NCI-H526 treated with DMSO at 0.1 percent for 48 hours (cell line): ENCODE data around the gene TNRC6B.
"Not testable (repeated sequence)": the region's sequence is repeated elsewhere in the genome, so short reads cannot be mapped to it uniquely, and the experiment has no call there.

Source experiments
- DNase-seq: peaks from one replicate; lab custom pipeline; 2025; lab: John Stamatoyannopoulos, UW

The TNRC6B gene, protein sequence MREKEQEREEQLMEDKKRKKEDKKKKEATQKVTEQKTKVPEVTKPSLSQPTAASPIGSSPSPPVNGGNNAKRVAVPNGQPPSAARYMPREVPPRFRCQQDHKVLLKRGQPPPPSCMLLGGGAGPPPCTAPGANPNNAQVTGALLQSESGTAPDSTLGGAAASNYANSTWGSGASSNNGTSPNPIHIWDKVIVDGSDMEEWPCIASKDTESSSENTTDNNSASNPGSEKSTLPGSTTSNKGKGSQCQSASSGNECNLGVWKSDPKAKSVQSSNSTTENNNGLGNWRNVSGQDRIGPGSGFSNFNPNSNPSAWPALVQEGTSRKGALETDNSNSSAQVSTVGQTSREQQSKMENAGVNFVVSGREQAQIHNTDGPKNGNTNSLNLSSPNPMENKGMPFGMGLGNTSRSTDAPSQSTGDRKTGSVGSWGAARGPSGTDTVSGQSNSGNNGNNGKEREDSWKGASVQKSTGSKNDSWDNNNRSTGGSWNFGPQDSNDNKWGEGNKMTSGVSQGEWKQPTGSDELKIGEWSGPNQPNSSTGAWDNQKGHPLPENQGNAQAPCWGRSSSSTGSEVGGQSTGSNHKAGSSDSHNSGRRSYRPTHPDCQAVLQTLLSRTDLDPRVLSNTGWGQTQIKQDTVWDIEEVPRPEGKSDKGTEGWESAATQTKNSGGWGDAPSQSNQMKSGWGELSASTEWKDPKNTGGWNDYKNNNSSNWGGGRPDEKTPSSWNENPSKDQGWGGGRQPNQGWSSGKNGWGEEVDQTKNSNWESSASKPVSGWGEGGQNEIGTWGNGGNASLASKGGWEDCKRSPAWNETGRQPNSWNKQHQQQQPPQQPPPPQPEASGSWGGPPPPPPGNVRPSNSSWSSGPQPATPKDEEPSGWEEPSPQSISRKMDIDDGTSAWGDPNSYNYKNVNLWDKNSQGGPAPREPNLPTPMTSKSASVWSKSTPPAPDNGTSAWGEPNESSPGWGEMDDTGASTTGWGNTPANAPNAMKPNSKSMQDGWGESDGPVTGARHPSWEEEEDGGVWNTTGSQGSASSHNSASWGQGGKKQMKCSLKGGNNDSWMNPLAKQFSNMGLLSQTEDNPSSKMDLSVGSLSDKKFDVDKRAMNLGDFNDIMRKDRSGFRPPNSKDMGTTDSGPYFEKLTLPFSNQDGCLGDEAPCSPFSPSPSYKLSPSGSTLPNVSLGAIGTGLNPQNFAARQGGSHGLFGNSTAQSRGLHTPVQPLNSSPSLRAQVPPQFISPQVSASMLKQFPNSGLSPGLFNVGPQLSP (N-terminal part only)

DNA sequence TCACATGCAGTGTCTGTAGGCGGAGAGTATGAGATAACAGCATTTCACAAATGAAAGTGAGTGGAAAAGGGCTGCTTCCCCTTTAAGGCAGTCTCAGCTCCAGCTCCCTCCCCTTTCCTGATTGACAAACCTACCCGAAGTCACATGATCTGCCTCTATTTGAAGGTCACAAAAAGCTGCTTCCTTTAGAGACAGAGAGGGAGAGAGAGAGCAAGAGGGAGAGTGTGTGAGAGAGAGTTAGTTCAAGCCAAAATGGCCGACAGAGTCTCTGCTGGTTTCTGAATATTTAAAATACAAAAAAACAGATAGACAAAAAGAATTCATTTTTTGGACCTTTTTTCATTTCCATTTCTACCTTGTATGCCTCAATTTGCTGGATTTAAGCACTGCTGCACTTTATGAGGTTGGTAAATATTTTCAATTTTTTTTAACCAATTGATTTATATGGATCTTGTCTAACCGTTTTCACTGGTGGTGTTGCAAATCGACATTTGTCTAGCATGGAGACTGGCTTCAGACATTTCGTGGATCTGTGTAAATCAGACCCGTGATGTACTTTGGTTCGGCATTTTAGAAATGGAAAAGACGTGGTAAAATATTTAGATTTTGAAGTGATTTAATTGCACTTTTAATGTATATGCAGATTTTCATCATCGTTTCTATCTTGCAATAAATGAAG lies at the start of gene TNRC6B:
Gene TNRC6B, plus strand, starts transcription at position 188 of the 679 bp plus-strand sequence. Its CDS starts 211 bp downstream, at position 399.
- peak; percentile 91 for DNase-seq

GRCh38 chr22:40128989-40129388 lies 48.7 kb upstream of the TNRC6B start:
- DNase-seq: no peak

- DNase-seq: no peak
Measured at GRCh38 chr22:40137132-40137531, 40.6 kb upstream of the TNRC6B start.

DNA sequence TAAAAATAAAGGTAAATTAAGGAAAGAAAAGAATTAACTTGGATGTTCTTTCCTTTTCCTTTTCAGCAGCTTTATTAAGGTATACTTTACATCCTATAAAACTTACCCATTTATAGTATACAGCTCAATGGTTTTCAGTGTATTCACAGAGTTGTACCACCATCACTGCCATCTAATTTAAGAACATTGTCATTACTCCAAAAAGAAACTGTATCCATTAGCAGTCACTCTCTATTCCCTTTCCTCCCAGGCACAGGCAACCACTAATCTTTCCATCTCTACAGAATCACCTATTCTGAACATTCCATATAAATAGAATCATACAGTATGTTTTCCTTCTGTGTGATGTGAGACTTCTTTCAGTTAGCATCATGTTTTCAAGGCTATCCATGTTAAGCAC lies 38.9 kb upstream of the TNRC6B start:
- DNase-seq: no peak

GRCh38 chr22:40147388-40148176 lies 30.1 kb upstream of the TNRC6B start:
- DNase-seq: no peak

GRCh38 chr22:40153192-40153591 lies 24.5 kb upstream of the TNRC6B start:
- DNase-seq: no peak

DNA sequence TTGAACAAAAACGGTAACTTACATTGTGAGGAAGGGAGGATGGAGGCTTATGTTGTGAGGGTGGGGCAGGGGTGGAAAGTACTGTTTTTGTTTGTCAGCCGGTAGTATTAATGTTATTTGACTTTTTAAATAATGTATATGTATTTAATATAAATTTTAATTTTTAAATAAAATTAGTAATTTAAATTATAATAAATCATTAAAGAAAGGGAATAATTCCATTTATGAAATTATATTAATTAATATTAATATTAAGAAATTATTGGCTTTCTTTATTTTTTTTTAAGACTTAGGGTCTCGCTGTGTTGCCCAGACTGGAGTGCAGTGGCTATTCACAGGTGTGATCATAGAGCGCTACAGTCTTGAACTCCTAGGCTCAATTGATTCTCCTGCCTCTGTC lies 24.0 kb upstream of the TNRC6B start:
- no peak for DNase-seq

GRCh38 chr22:40156001-40156516 lies 21.7 kb upstream of the TNRC6B start:
- peak; percentile 18 for DNase-seq

DNA sequence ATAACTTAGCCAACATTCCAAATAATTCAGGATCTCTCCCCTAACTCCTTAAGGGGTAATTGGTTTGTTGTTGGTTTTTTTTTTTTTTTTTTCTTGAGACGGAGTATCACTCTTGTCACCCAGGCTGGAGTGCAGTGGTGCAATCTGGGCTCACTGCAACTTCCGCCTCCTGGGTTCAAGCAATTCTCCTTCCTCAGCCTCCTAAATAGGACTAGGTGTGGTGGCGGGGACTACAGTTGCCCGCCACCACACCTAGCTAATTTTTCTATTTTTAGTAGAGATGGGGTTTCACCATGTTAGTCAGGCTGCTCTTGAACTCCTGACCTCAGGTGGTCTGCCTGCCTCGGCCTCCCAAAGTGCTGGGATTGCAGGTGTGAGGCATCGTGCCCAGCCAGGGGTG lies 21.0 kb upstream of the TNRC6B start:
- not testable (repeated sequence) for DNase-seq

DNA sequence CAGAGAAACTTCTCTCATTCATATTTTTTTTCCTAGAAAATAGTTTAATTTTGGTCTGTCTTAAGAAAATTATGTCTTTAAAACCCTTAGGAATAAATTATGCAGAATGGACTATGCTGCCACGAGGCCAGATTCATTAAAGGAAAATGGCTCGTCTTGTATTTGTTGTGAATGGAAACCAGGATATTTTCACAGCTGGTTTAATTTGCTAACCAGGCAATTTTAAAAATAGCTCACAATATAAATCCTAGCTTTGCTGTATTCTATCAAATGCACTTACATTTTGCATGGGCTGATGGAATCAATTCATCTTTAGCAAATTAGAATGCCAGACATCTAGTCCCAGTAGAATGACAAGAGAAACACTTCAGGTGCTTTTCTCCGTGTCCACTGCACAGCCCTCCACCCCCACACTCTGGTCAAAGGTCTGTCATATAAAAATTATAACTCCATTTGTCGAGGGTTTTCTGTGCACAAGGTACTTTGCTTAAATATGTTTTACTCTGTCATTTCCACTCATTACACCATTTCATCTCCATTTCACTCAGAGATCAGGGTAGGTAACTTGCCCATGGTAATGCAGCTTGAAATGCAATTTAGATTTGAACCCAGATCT lies 20.3 kb upstream of the TNRC6B start:
- no peak for DNase-seq

DNA sequence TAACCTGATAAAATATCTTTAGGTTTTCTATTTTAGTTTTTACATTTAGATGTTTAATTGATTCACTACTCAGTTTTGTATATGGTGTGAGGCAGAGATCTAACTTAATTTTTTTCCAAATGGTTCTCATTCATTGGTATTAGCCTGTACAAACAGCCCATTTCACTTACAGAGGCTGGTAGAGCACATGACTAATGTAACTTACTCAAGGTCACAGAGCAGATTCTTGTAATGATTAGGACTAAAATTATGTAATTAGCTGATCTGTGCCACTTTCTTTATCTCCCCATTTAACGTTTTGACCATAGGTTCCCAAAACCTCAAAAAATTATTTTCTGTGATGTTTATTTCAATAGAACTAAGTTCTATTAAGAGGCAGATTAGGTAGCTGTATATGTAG lies 16.5 kb upstream of the TNRC6B start:
- no peak for DNase-seq

DNA sequence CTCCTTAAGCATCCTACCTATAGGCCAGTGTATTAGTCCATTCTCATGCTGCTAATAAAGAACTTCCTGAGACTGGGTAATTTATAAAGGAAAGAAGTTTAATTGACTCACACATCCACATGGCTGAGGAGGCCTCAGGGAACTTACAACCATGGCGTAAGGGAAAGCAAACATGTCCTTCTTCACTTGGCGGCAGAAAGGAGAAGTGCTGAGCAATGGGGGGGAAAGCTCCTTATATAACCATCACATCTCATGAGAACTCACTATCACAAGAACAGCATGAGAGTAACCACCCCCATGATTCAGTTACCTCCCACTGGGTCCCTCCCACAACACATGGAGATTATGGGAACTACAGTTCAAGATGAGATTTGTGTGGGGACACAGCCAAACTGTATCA lies 12.2 kb upstream of the TNRC6B start:
- DNase-seq: not testable (repeated sequence)

GRCh38 chr22:40175611-40176244 lies 2.0 kb upstream of the TNRC6B start:
- no peak for DNase-seq

DNA sequence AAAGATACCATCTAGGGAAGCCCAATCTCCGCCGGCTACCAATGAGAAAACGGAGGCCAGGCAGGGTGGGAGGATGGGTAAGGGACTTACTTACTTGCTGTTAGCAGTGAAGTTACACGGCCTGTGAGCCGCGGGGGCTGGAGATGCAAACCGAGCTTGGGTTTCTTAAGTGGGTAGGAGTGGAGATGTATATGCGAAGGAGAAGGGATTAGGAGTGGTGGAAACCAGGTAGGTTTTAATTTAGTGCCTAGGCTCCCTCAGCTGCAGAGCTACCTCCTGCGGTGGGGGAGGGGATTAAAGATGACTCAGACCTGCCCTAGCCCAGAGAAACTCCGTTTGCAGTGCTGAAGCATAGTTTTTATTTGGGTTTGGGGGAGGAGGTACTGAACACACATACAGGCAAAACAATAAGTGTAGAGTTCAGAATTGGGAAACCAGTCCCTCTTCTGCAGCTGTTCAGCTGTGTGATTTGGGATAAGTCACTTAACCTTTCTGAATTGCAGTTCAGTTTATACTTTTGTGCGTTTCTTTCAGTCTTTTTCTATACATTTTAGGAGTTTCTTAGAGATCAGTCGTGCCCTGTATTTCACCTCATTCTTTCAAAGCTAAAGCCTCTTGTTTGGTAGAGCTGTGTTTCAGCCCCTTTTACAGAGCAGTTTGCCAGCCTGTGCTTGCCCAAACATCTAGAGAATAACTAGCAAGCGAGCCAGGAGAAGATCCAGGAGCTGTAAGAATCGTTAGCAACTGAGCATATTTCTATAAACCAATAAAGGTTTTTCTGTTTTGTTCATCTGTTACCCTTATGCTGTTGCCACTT lies 596 bp upstream of the TNRC6B start:
- DNase-seq: no peak

DNA sequence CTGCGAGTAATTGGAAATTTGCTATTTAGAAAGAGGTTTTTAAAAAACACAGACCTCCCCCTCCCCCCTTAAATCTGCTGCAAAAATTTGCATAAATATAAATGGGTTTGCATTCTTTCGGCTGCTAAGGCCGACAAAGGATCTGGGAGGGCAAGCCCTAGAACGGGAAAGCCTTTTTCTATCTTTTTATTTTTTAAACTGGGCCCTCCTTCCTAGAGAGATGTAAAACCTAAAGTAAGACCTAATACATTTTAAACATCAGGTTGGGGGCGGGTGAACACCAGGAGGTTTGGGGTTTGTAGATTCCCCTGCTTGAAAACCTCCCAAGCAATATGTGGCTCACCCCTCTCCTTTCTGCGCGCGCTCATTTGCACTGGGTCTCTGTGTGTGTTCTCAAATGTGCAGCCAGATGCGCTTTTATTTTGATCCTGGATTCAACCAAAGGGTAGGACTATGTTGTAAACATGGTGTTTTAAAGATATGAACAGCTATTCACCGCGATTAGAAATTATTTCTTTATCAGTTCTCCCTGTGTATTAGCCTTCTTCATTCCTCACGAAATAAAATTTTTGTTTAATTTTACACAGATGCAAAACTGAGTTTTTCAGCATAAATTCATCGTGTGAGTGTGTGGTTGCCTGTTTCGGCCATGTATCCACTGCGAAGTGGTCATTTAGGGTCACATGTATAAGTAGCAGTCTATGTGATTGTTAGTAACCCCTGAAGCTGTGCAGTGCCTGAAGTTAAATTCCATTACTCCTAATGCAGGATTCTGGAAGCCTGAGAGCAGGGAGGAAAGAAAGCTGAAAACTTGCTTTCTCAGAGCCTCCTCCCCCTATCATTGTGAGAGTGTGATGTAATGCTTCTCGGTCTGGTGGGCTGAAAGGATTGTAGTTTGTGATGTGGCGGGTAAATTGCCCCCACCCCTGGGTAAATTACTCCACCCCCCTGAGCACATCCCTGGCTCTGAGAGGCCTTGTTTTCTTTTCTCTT lies 988 bp downstream of the TNRC6B start:
- peak; percentile 68 for DNase-seq

DNA sequence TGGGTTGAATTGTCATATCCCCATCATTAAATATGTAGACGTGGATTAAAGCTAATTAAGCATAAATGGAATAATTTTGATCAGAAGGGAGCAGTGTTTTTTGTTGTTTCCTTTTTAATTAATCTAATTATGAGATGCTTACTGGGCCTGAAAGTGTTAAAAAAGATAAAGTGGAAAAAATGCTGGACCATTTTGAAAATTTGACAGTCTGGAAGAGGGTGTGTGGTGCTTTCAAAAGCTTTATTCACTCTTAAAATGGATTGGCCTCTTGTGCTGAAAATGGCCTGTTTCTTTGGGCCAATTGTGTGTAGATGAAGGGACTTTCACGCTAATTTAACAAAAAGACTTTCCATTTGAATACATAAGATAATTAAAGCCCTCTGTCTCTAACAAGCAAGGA lies 1.8 kb downstream of the TNRC6B start:
- no peak for DNase-seq

DNA sequence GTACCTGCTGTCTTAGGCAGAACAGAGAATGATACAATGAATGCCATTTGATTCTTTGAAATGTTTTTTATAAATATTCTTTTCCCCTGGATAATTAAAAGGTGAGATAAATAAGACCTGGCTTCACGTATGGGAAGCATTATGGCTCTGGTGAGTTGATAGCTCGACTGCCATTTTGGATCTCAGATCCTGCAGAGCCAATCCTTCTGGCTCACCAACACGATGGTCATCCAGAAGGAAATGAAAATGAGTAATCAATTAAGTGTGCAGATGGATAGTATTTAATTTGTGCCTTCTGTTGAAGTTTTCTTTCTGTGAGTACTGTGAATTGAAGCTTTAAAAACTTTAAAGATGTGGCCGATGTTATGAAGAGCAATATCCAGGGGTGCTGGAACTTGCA lies 2.7 kb downstream of the TNRC6B start:
- no peak for DNase-seq

- no peak for DNase-seq
Measured at GRCh38 chr22:40181323-40181722, 3.6 kb downstream of the TNRC6B start.
